ENCODE data around the gene PPFIA2. TPM values are rescaled to one million over a fixed set of nuclear protein-coding genes. Genes with fewer than 3 reads are reported as not detected.

The PPFIA2 gene
- total RNA-seq, 1 experiment from 2014 or later, result 1.1 TPM

DNA sequence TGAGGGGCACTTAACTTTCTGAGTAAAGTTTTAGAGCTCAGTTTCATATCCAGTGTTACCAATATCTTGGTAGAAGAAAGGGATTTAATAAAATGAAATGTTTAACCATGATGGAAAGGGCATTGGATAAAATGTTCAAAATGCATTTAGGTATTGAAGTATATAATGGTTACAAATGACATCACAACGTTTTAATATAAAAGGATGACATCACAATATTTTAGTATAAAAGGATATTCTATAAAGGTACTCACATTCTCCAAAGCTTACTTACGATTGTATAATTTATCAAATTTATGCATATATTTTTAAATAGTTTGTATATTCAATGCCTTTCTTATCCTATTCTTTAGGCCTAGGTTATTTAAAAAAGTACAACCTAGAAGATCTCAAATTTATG is 226.1 kb downstream of the PPFIA2 start (continued):
- TF ChIP-seq, protein P1, sequence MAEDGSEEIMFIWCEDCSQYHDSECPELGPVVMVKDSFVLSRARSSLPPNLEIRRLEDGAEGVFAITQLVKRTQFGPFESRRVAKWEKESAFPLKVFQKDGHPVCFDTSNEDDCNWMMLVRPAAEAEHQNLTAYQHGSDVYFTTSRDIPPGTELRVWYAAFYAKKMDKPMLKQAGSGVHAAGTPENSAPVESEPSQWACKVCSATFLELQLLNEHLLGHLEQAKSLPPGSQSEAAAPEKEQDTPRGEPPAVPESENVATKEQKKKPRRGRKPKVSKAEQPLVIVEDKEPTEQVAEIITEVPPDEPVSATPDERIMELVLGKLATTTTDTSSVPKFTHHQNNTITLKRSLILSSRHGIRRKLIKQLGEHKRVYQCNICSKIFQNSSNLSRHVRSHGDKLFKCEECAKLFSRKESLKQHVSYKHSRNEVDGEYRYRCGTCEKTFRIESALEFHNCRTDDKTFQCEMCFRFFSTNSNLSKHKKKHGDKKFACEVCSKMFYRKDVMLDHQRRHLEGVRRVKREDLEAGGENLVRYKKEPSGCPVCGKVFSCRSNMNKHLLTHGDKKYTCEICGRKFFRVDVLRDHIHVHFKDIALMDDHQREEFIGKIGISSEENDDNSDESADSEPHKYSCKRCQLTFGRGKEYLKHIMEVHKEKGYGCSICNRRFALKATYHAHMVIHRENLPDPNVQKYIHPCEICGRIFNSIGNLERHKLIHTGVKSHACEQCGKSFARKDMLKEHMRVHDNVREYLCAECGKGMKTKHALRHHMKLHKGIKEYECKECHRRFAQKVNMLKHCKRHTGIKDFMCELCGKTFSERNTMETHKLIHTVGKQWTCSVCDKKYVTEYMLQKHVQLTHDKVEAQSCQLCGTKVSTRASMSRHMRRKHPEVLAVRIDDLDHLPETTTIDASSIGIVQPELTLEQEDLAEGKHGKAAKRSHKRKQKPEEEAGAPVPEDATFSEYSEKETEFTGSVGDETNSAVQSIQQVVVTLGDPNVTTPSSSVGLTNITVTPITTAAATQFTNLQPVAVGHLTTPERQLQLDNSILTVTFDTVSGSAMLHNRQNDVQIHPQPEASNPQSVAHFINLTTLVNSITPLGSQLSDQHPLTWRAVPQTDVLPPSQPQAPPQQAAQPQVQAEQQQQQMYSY (CRISPR knock-in tag; IDR thresholded peaks at IDR 0.05), result no peak
- TF ChIP-seq JUN (CRISPR knock-in tag; IDR thresholded peaks at IDR 0.05), result no peak
- TF ChIP-seq, protein P2, sequence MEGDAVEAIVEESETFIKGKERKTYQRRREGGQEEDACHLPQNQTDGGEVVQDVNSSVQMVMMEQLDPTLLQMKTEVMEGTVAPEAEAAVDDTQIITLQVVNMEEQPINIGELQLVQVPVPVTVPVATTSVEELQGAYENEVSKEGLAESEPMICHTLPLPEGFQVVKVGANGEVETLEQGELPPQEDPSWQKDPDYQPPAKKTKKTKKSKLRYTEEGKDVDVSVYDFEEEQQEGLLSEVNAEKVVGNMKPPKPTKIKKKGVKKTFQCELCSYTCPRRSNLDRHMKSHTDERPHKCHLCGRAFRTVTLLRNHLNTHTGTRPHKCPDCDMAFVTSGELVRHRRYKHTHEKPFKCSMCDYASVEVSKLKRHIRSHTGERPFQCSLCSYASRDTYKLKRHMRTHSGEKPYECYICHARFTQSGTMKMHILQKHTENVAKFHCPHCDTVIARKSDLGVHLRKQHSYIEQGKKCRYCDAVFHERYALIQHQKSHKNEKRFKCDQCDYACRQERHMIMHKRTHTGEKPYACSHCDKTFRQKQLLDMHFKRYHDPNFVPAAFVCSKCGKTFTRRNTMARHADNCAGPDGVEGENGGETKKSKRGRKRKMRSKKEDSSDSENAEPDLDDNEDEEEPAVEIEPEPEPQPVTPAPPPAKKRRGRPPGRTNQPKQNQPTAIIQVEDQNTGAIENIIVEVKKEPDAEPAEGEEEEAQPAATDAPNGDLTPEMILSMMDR (IDR thresholded peaks at IDR 0.05), result no peak
- TF ChIP-seq, protein P3, sequence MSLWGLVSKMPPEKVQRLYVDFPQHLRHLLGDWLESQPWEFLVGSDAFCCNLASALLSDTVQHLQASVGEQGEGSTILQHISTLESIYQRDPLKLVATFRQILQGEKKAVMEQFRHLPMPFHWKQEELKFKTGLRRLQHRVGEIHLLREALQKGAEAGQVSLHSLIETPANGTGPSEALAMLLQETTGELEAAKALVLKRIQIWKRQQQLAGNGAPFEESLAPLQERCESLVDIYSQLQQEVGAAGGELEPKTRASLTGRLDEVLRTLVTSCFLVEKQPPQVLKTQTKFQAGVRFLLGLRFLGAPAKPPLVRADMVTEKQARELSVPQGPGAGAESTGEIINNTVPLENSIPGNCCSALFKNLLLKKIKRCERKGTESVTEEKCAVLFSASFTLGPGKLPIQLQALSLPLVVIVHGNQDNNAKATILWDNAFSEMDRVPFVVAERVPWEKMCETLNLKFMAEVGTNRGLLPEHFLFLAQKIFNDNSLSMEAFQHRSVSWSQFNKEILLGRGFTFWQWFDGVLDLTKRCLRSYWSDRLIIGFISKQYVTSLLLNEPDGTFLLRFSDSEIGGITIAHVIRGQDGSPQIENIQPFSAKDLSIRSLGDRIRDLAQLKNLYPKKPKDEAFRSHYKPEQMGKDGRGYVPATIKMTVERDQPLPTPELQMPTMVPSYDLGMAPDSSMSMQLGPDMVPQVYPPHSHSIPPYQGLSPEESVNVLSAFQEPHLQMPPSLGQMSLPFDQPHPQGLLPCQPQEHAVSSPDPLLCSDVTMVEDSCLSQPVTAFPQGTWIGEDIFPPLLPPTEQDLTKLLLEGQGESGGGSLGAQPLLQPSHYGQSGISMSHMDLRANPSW (CRISPR knock-in tag; conservative IDR thresholded peaks at IDR 0.05; ENCODE audit: low read depth), result no peak
- no peak for TF ChIP-seq NFYB (CRISPR knock-in tag; conservative IDR thresholded peaks at IDR 0.05; ENCODE audit: low read depth)
- TF ChIP-seq CBFB (CRISPR knock-in tag; IDR thresholded peaks at IDR 0.05; ENCODE audit: low read depth), result no peak
- TF ChIP-seq NR1H2 (CRISPR knock-in tag; IDR thresholded peaks at IDR 0.05), result no peak
- TF ChIP-seq, protein P4, sequence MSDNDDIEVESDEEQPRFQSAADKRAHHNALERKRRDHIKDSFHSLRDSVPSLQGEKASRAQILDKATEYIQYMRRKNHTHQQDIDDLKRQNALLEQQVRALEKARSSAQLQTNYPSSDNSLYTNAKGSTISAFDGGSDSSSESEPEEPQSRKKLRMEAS (CRISPR knock-in tag; IDR thresholded peaks at IDR 0.05), result no peak

DNA sequence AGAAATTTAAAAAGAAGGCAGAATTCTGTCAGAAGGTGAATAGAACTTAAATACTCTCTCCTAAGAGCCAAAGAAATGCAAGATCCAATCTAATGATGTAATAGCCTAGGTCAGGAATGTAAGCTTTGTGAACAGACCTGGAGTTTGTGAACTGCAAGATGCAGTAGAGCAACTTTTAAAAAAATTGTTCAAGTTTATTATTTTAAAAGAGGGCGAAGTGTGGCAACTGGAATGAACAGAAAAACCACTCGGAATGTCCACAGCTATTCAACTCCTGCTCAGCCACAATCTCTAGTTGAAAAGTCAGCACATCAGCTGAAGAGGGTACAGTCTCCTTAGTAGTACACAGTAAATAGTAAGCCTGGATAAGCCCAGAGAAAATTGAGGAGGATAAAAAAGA is 228.8 kb downstream of the PPFIA2 start:
- no peak for ATAC-seq
- H3K36me3 Mint-ChIP-seq, result no peaks in the 10 kb centered on the region
- no peak overlapping the region for H3K4me3 Mint-ChIP-seq
- no peak for TF ChIP-seq MXD4 (CRISPR knock-in tag; IDR thresholded peaks at IDR 0.05; ENCODE audit: borderline replicate concordance)
- TF ChIP-seq ETV6 (CRISPR knock-in tag; IDR thresholded peaks at IDR 0.05), result no peak
- H3K4me1 Mint-ChIP-seq, result no peaks in the 10 kb centered on the region
- ChIA-PET CTCF (no interaction called here), POLR2A (no interaction called here)
- DNase-seq (ENCODE audit: low spot score), result no peak
- H3K27me3 Mint-ChIP-seq (ENCODE audit: low read depth), result no peaks in the 10 kb centered on the region
- no peaks in the 10 kb centered on the region for H3K9me3 Mint-ChIP-seq
- H3K27ac Mint-ChIP-seq, result no peak overlapping the region

DNA sequence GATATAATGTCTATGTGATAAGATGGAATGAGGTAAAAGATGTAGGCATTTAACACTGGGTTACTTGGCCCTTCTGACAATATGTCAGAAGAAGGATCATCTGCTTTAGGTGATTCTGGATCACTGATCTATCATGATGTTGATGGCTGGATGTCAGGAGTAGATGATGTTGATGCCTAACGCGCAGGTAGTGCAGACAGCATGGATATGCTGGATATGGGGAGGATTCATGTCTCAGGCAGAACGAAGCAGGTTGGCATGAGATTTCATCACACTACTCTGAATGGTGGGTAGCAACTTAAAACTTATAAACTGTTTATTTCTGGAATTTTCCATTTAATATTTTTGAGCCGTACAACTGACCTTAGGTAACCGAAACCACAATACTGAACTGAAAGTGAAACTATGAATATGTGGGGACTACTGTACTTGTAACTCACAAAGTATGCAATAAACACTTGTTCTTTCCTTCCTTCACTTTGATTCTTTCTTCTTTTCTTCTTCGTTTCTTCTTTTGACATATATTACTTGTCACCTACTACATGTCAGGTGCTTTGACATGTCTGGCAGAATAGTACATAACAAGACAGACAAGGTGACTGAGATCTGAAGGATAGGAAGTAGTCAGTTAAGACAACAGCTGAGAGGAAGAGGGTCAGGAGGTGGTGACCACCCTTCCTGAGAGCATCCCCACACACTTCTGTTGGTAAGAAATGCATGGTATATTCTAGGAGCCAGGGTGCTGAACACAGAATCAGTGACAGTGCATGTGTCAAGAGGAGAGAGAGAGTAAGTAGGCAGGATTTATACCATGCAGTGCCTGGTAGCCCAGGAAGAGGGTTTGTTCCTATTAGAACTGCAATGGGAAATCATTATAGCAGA is 238.8 kb downstream of the PPFIA2 start:
- Mint-ChIP-seq H3K27ac (no peak overlapping the region), H3K27me3 (ENCODE audit: low read depth) (no peaks in the 10 kb centered on the region), H3K36me3 (no peaks in the 10 kb centered on the region), H3K4me1 (no peaks in the 10 kb centered on the region), H3K9me3 (no peaks in the 10 kb centered on the region), H3K4me3 (no peak overlapping the region)
- POLR2A ChIA-PET, result no interaction called here
- CTCF ChIA-PET, result no interaction called here
- DNase-seq (ENCODE audit: low spot score), result no peak
- ATAC-seq, result no peak
- TF ChIP-seq NR1H2 (CRISPR knock-in tag; IDR thresholded peaks at IDR 0.05), result no peak
- no peak for TF ChIP-seq TP53 (CRISPR knock-in tag; IDR thresholded peaks at IDR 0.05)
- no peak for TF ChIP-seq HMGA2 (CRISPR knock-in tag; IDR thresholded peaks at IDR 0.05)
- TF ChIP-seq, protein P5, sequence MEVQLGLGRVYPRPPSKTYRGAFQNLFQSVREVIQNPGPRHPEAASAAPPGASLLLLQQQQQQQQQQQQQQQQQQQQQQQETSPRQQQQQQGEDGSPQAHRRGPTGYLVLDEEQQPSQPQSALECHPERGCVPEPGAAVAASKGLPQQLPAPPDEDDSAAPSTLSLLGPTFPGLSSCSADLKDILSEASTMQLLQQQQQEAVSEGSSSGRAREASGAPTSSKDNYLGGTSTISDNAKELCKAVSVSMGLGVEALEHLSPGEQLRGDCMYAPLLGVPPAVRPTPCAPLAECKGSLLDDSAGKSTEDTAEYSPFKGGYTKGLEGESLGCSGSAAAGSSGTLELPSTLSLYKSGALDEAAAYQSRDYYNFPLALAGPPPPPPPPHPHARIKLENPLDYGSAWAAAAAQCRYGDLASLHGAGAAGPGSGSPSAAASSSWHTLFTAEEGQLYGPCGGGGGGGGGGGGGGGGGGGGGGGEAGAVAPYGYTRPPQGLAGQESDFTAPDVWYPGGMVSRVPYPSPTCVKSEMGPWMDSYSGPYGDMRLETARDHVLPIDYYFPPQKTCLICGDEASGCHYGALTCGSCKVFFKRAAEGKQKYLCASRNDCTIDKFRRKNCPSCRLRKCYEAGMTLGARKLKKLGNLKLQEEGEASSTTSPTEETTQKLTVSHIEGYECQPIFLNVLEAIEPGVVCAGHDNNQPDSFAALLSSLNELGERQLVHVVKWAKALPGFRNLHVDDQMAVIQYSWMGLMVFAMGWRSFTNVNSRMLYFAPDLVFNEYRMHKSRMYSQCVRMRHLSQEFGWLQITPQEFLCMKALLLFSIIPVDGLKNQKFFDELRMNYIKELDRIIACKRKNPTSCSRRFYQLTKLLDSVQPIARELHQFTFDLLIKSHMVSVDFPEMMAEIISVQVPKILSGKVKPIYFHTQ (CRISPR knock-in tag; IDR thresholded peaks at IDR 0.05), result no peak
- TF ChIP-seq SP1 (CRISPR knock-in tag; conservative IDR thresholded peaks at IDR 0.05), result no peak
- TF ChIP-seq, protein P6, sequence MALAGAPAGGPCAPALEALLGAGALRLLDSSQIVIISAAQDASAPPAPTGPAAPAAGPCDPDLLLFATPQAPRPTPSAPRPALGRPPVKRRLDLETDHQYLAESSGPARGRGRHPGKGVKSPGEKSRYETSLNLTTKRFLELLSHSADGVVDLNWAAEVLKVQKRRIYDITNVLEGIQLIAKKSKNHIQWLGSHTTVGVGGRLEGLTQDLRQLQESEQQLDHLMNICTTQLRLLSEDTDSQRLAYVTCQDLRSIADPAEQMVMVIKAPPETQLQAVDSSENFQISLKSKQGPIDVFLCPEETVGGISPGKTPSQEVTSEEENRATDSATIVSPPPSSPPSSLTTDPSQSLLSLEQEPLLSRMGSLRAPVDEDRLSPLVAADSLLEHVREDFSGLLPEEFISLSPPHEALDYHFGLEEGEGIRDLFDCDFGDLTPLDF (CRISPR knock-in tag; IDR thresholded peaks at IDR 0.05), result no peak
- TF ChIP-seq, protein P7, sequence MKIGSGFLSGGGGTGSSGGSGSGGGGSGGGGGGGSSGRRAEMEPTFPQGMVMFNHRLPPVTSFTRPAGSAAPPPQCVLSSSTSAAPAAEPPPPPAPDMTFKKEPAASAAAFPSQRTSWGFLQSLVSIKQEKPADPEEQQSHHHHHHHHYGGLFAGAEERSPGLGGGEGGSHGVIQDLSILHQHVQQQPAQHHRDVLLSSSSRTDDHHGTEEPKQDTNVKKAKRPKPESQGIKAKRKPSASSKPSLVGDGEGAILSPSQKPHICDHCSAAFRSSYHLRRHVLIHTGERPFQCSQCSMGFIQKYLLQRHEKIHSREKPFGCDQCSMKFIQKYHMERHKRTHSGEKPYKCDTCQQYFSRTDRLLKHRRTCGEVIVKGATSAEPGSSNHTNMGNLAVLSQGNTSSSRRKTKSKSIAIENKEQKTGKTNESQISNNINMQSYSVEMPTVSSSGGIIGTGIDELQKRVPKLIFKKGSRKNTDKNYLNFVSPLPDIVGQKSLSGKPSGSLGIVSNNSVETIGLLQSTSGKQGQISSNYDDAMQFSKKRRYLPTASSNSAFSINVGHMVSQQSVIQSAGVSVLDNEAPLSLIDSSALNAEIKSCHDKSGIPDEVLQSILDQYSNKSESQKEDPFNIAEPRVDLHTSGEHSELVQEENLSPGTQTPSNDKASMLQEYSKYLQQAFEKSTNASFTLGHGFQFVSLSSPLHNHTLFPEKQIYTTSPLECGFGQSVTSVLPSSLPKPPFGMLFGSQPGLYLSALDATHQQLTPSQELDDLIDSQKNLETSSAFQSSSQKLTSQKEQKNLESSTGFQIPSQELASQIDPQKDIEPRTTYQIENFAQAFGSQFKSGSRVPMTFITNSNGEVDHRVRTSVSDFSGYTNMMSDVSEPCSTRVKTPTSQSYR (CRISPR knock-in tag; IDR thresholded peaks at IDR 0.05), result no peak

Data from WTC11 (cell line).